Mesothelial cell of epicardium (in vitro differentiated cells): ENCODE results near the gene PTPRH. TPM values are rescaled to one million over a fixed set of nuclear protein-coding genes. Genes with fewer than 3 reads are reported as not detected.

Source experiments
- DNase-seq, 2 experiments: peaks; one replicate each; pipeline ENCODE4 v3.0.0; 2021; ENCODE audit warnings: low spot score in 2 of 2; ENCODE audit not compliant: unreplicated experiment in 2 of 2
- H3K27ac Mint-ChIP-seq: 2 replicates; pipeline ENCODE4 v1.8.0; 2021; ENCODE audit warnings: mixed read lengths
- H3K27me3 Mint-ChIP-seq: 2 replicates; pipeline ENCODE4 v1.8.0; 2021; ENCODE audit warnings: low read depth, mixed read lengths
- H3K36me3 Mint-ChIP-seq: 2 replicates; pipeline ENCODE4 v1.8.0; 2021; ENCODE audit warnings: mixed read lengths
- H3K4me1 Mint-ChIP-seq: 2 replicates; pipeline ENCODE4 v1.8.0; 2021; ENCODE audit warnings: mixed read lengths
- H3K4me3 Mint-ChIP-seq: 2 replicates; pipeline ENCODE4 v1.8.0; 2021; ENCODE audit warnings: mild to moderate bottlenecking, moderate library complexity, mixed read lengths
- H3K9me3 Mint-ChIP-seq: 2 replicates; pipeline ENCODE4 v1.8.0; 2021; ENCODE audit warnings: mixed read lengths
- CTCF ChIP-seq: fragments of 200-600 bp; sonication (generic); IDR thresholded peaks from one replicate; pipeline ENCODE4 v1.5.0; 2021; ENCODE audit warnings: antibody characterized with exemption; ENCODE audit not compliant: unreplicated experiment
- total RNA-seq: library from RNA; stranded (reverse); gene quantifications from 3 replicates; pipeline ENCODE4 v1.2.1, GENCODE V29; 2021

Gene PTPRH
- total RNA-seq, 1 donor from 2014 or later, result 10.4 TPM

DNA sequence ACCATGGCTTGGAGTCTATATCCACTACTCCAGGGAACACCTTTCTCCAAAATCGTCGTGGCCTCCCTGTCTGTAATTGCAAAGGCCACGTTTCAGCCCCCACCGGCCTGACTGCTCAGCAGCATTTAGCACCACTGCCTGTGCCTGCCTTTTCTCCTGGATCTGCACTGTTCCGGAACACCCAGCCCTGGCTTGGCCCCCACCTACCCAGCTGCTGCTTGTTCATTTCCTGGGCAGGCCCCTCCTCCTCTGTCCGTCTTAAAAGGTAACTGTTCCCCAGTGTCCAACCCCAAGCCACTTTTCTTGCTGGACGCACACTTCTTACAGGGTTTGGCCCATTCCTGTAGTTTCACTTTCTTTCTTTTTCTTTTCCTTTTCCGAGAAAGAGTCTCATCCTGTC is 20.7 kb downstream of the PTPRH start:
- no peaks in the 10 kb centered on the region for H3K9me3 Mint-ChIP-seq
- no peak overlapping the region for H3K4me3 Mint-ChIP-seq
- no peak for DNase-seq
- no peaks in the 10 kb centered on the region for H3K4me1 Mint-ChIP-seq
- peaks cover 45% of the 10 kb centered on the region for H3K27me3 Mint-ChIP-seq
- H3K27ac Mint-ChIP-seq, result no peak overlapping the region
- H3K36me3 Mint-ChIP-seq, result no peaks in the 10 kb centered on the region
- no peak for TF ChIP-seq CTCF

DNA sequence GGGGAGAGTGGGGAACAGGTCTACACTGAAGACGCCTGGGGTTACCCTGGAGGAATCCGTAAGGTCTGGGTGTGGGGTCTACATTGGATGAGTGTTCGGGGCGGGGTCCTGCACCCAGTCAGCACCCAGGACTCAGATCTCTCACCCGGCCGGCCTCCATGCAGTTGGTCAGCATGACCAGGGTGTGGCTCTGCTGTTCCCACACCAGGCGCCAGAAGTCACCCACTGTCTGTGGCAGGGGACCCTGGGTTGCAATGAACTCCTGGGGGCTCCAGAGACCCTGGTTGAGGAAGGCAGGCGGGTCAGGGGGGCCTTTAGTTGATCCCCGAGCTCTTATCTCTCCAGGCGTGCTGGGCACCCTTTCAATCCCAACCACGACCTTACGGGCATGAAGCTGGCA is 23.2 kb downstream of the PTPRH start:
- no peak for TF ChIP-seq CTCF
- no peaks in the 10 kb centered on the region for H3K36me3 Mint-ChIP-seq
- no peak for DNase-seq
- H3K4me1 Mint-ChIP-seq, result no peaks in the 10 kb centered on the region
- H3K4me3 Mint-ChIP-seq, result no peak overlapping the region
- no peak overlapping the region for H3K27ac Mint-ChIP-seq
- H3K9me3 Mint-ChIP-seq, result no peaks in the 10 kb centered on the region
- H3K27me3 Mint-ChIP-seq, result peaks cover 55% of the 10 kb centered on the region

- Mint-ChIP-seq H3K27me3 (peaks cover 83% of the 10 kb centered on the region), H3K36me3 (no peaks in the 10 kb centered on the region), H3K27ac (no peak overlapping the region), H3K4me1 (peaks cover 10% of the 10 kb centered on the region), H3K4me3 (no peak overlapping the region), H3K9me3 (no peaks in the 10 kb centered on the region)
- no peak for TF ChIP-seq CTCF
- DNase-seq, result no peak
Observed at GRCh38 chr19:55181740-55182139, 27.6 kb downstream of the PTPRH start.

DNA sequence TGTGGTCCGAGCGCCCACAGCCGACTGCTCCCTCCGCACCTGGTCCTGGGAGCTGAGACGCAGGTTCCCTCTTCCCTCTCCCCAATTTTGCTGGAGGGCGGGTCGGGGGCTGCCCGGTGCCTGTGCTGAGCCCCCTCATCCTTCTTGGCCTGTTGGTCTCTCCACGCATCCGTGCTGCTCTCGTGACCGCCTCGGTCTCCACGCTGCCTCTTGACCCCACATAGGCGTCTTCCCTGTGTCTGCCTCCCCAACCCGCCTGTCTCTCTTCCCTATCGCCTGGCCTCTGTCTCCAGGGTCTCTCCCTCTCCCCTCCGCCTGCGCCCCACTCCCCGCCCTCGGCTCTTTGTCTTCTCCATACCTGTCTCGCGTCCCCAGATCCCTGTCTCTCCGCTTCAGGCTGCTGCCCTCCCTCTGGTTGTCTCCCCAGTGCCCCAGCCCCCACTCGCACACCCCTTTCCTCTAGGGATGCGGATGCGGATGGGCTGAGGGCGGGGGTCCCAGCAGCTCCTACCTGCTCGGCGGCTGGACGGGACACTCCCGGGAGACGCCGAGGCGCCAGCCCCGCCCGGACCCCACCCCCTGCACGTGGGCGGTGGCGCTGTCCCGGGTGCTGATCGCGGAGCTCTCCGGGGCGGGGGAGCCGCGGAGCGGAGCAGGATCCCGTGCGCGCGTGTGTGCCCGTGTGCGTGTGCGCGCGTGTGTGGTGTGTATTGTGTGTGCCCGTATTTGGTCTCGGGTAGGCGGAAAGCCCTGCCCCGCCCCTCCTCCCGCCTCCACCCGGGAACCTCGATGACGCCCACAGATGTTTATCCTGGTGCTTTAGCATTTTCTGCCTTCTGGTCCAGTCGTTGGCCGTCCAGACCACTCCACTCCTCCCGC is 29.5 kb downstream of the PTPRH start, which contains the start of gene SYT5:
Gene SYT5, minus strand, starts transcription at position 684 of the 879 bp plus-strand sequence. CDS start 1,248 bp downstream, outside the sequence.
- H3K27ac Mint-ChIP-seq, result no peak within 1 kb of the TSS
- H3K4me1 Mint-ChIP-seq, result peaks cover 10% of the 10 kb centered on the region
- no peaks in the 10 kb centered on the region for H3K36me3 Mint-ChIP-seq
- DNase-seq, result peak; percentile 66 to 80
- TF ChIP-seq CTCF, result no peak
- no peaks in the 10 kb centered on the region for H3K9me3 Mint-ChIP-seq
- peaks cover 87% of the 10 kb centered on the region for H3K27me3 Mint-ChIP-seq
- H3K4me3 Mint-ChIP-seq, result peak within 1 kb of the TSS; percentile 68

- Mint-ChIP-seq H3K36me3 (no peaks in the 10 kb centered on the region), H3K4me1 (peaks cover 10% of the 10 kb centered on the region), H3K27me3 (peaks cover 91% of the 10 kb centered on the region), H3K4me3 (peak overlapping the region; percentile 68), H3K27ac (no peak overlapping the region), H3K9me3 (no peaks in the 10 kb centered on the region)
- DNase-seq, result peak; percentile 65 to 84
- TF ChIP-seq CTCF, result no peak
Observed at GRCh38 chr19:55178781-55179599, 30.3 kb downstream of the PTPRH start.
